ENCODE results near the gene UNC119B. TPM values are rescaled to one million over a fixed set of nuclear protein-coding genes. Genes with fewer than 3 reads are reported as not detected.

The UNC119B gene
- total RNA-seq, 1 donor from 2014 or later = 80.0 TPM

DNA sequence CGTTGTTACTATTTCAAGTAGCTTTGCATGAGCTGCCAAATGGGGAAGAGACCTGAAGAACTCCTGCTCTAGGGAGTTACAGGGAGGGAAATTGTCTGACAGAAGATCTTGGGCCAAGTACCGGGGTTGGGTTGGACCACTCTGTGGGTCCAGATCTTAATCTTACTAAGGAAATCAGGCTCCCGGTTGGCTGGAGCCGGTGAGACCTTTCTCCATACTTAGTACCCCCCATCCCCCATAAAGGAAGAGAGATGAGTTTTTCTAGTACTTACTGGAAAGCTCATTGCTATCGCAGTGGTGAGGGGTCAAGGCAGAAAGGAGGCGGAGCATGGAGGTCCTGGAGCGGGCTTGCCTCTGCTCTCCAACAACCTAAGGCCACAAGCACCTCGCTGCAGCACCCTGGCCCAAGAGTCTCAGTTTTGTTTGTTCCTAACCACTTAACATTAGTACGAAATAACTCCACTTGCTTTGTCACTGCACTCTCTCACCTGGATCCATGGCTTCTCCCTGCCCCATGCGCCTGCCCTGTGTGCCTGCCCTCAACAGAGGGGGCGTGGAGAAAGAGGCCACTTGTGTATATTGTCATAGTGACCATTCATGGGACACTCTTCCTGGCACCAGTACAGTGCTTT is 6.8 kb upstream of the UNC119B start:
- no peak overlapping the region for H3K27ac Mint-ChIP-seq (ENCODE audit: unreplicated experiment)
- H3K4me3 Mint-ChIP-seq = no peak overlapping the region
- no peaks in the 10 kb centered on the region for H3K27me3 Mint-ChIP-seq (ENCODE audit: low read depth)
- H3K9me3 Mint-ChIP-seq = no peaks in the 10 kb centered on the region
- no peaks in the 10 kb centered on the region for H3K4me1 Mint-ChIP-seq
- no peak for TF ChIP-seq CTCF (conservative IDR thresholded peaks at IDR 0.05)
- no peak for DNase-seq (ENCODE audit: low read depth, low spot score)
- peaks cover 15% of the 10 kb centered on the region for H3K36me3 Mint-ChIP-seq (ENCODE audit: low read depth)

- Mint-ChIP-seq H3K9me3 (no peaks in the 10 kb centered on the region), H3K27ac (ENCODE audit: unreplicated experiment) (no peak overlapping the region), H3K36me3 (ENCODE audit: low read depth) (peaks cover 11% of the 10 kb centered on the region), H3K27me3 (ENCODE audit: low read depth) (no peaks in the 10 kb centered on the region), H3K4me1 (peaks cover 13% of the 10 kb centered on the region), H3K4me3 (no peak overlapping the region)
- DNase-seq (ENCODE audit: low read depth, low spot score) = no peak
- no peak for TF ChIP-seq CTCF (conservative IDR thresholded peaks at IDR 0.05)
Measured at GRCh38 chr12:120705618-120706017, 4.6 kb upstream of the UNC119B start.

DNA sequence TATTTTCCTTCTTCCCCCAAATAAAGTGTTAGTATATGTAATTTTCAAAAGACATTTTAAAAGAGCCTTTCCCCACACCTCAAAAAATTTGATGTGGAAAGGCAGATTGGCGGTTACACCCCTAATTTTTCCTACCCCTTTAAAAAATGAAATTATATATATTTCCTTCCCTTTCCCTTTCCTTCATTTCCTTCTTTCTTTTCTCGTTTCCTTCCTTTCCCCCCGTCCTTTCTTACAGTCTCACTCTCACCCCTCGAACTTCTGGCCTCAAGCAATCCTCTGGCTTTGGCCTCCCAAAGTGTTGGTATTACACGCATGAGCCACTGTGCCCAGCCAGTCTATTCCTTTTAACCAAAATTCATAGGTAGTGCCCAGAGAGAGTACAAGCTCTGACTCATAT is 4.2 kb upstream of the UNC119B start:
- no peak for DNase-seq (ENCODE audit: low read depth, low spot score)
- no peaks in the 10 kb centered on the region for H3K9me3 Mint-ChIP-seq
- H3K27me3 Mint-ChIP-seq (ENCODE audit: low read depth) = no peaks in the 10 kb centered on the region
- peak overlapping the region; percentile 96 for H3K27ac Mint-ChIP-seq (ENCODE audit: unreplicated experiment)
- H3K4me3 Mint-ChIP-seq = no peak overlapping the region
- TF ChIP-seq CTCF (conservative IDR thresholded peaks at IDR 0.05) = no peak
- peaks cover 13% of the 10 kb centered on the region for H3K4me1 Mint-ChIP-seq
- peaks cover 8% of the 10 kb centered on the region for H3K36me3 Mint-ChIP-seq (ENCODE audit: low read depth)

GRCh38 chr12:120708651-120709050 is 1.6 kb upstream of the UNC119B start:
- Mint-ChIP-seq H3K27me3 (ENCODE audit: low read depth) (no peaks in the 10 kb centered on the region), H3K4me3 (peak overlapping the region; percentile 85), H3K4me1 (peaks cover 35% of the 10 kb centered on the region), H3K9me3 (no peaks in the 10 kb centered on the region), H3K36me3 (ENCODE audit: low read depth) (peaks cover 5% of the 10 kb centered on the region), H3K27ac (ENCODE audit: unreplicated experiment) (no peak overlapping the region)
- no peak for TF ChIP-seq CTCF (conservative IDR thresholded peaks at IDR 0.05)
- no peak for DNase-seq (ENCODE audit: low read depth, low spot score)

DNA sequence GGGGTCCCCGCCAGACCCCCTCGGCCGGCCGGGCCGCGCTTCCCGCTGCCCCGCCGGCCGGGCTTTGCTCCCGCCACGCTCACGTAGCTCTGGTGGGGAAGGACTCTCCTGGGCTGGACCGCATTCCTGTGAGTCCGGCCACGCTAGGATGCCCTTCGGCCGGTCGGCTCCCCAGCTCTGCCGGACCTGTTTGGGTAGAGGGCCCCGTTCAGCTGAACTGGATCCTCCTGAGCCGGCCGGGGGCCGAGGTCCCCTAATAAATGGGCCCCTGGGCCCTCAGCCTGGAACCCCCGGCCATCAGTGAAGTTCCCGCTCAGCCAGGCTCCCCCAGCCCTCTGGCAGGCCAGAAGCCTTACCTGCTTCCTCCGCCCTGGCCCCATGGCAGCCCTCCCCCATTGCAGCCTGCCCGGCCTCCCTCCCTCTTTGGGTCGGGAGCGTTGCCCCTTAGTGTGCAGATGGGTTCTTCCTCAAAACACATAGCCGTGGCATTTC is 593 bp downstream of the UNC119B start:
- no peak for TF ChIP-seq CTCF (conservative IDR thresholded peaks at IDR 0.05)
- Mint-ChIP-seq H3K9me3 (no peaks in the 10 kb centered on the region), H3K4me3 (peak overlapping the region; percentile 87), H3K36me3 (ENCODE audit: low read depth) (peaks cover 6% of the 10 kb centered on the region), H3K4me1 (peaks cover 41% of the 10 kb centered on the region), H3K27me3 (ENCODE audit: low read depth) (no peaks in the 10 kb centered on the region), H3K27ac (ENCODE audit: unreplicated experiment) (peak overlapping the region; percentile 89)
- DNase-seq (ENCODE audit: low read depth, low spot score) = no peak

All from neural crest cell (in vitro differentiated cells).